Type B pancreatic cell (in vitro differentiated cells): Measurements from ENCODE around the gene PLEKHA8. TPM values are rescaled to one million over a fixed set of nuclear protein-coding genes. Genes with fewer than 3 reads are reported as not detected.
A peak's percentile ranks its signal among the peaks of the same experiment; 100 is the strongest.

Experiments
- DNase-seq: peaks from one replicate; pipeline ENCODE4 v3.0.0; 2021; ENCODE audit warnings: mixed read lengths; ENCODE audit not compliant: unreplicated experiment; ENCODE audit errors: extremely low spot score
- H3K27ac Mint-ChIP-seq: 2 replicates; pipeline ENCODE4 v1.8.0; 2021; ENCODE audit warnings: mild to moderate bottlenecking, mixed read lengths
- H3K27me3 Mint-ChIP-seq: 2 replicates; pipeline ENCODE4 v1.8.0; 2021; ENCODE audit warnings: mixed read lengths
- H3K36me3 Mint-ChIP-seq: 2 replicates; pipeline ENCODE4 v1.8.0; 2021; ENCODE audit warnings: mixed read lengths
- H3K4me1 Mint-ChIP-seq: one replicate; pipeline ENCODE4 v1.8.0; 2021; ENCODE audit warnings: mixed read lengths; ENCODE audit not compliant: unreplicated experiment
- H3K4me3 Mint-ChIP-seq: 2 replicates; pipeline ENCODE4 v1.8.0; 2021; ENCODE audit warnings: mild to moderate bottlenecking, mixed read lengths
- H3K9me3 Mint-ChIP-seq: 2 replicates; pipeline ENCODE4 v1.8.0; 2021; ENCODE audit warnings: mixed read lengths
- total RNA-seq: library from RNA; stranded (reverse); gene quantifications from 2 replicates; pipeline ENCODE4 v1.2.1, GENCODE V29; 2021; ENCODE audit warnings: low replicate concordance
- TF ChIP-seq, protein P1 (sequence below): fragments of 200-600 bp; sonication (generic); conservative IDR thresholded peaks from 2 replicates; pipeline ENCODE4 v1.5.0; 2021; ENCODE audit warnings: antibody characterized with exemption, mild to moderate bottlenecking

Gene PLEKHA8
- total RNA-seq, 1 donor from 2014 or later = 46.0 TPM

DNA sequence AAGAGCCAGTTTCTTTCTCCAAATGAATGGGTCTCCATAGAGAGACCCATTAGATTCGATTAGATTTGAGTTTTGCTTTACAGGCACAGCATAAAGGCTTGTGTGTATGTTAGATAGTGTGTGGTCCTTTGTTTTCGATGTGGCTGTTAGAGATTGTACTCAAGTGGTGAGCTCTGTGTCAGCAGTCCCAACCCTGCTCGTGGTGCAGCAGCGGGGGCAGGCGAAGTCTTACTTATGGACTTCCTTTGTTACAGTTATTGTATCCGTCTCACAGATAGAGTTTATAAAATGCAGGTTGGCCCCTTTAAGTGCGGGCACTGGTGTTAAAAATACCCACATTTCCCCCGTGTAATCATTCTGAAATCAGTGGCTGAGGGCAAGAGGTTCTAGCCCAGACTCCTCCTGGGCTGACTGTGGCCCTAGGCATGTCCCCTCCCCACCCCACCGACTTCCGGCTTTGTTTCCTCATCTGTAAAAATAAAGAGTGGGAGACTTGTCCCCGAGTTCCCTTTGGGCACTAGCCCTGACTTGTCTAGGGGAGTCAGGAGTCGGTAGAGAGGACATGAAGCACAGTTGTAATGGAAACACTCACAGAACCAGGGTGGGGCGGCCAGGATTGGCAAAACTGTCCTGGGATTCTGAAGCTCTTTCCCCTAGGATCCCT, 135.2 kb downstream of the PLEKHA8 start:
- TF ChIP-seq, protein P1, sequence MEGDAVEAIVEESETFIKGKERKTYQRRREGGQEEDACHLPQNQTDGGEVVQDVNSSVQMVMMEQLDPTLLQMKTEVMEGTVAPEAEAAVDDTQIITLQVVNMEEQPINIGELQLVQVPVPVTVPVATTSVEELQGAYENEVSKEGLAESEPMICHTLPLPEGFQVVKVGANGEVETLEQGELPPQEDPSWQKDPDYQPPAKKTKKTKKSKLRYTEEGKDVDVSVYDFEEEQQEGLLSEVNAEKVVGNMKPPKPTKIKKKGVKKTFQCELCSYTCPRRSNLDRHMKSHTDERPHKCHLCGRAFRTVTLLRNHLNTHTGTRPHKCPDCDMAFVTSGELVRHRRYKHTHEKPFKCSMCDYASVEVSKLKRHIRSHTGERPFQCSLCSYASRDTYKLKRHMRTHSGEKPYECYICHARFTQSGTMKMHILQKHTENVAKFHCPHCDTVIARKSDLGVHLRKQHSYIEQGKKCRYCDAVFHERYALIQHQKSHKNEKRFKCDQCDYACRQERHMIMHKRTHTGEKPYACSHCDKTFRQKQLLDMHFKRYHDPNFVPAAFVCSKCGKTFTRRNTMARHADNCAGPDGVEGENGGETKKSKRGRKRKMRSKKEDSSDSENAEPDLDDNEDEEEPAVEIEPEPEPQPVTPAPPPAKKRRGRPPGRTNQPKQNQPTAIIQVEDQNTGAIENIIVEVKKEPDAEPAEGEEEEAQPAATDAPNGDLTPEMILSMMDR = peak; percentile 10
- no peaks in the 10 kb centered on the region for H3K36me3 Mint-ChIP-seq
- peak overlapping the region; percentile 77 for H3K27ac Mint-ChIP-seq
- H3K4me3 Mint-ChIP-seq = peak overlapping the region; percentile 42
- H3K27me3 Mint-ChIP-seq = no peaks in the 10 kb centered on the region
- peaks cover 62% of the 10 kb centered on the region for H3K4me1 Mint-ChIP-seq
- DNase-seq = no peak
- H3K9me3 Mint-ChIP-seq = no peaks in the 10 kb centered on the region

GRCh38 chr7:30164567-30164966, 136.4 kb downstream of the PLEKHA8 start:
- H3K27ac Mint-ChIP-seq = peak overlapping the region; percentile 51

DNA sequence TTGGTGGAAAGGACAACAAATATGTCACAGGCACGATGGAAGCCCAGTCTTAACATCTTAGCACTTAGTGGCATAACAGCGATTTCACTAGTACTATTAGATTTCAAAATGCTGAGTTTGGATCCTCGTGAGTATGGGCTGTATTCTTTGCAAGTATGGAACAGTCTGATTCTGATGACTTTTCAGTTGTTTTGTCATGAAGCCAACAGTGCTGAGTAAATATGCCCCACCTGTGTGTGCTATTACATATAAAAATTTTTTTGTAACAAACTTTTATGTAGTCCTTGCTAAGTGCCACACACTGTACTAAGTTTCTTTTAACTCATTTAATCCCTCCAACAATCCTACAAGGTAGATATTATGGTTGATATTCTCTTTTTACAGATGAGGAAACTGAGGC, 137.4 kb downstream of the PLEKHA8 start:
- H3K4me3 Mint-ChIP-seq = peak overlapping the region; percentile 48

More at GRCh38 chr7:30164567-30164966, 136.4 kb downstream of the PLEKHA8 start:
- Mint-ChIP-seq H3K9me3 (no peaks in the 10 kb centered on the region), H3K36me3 (no peaks in the 10 kb centered on the region), H3K4me1 (peaks cover 68% of the 10 kb centered on the region), H3K27me3 (no peaks in the 10 kb centered on the region), H3K4me3 (peak overlapping the region; percentile 32)
- TF ChIP-seq, protein P1 = peak; percentile 73
- no peak for DNase-seq

DNA sequence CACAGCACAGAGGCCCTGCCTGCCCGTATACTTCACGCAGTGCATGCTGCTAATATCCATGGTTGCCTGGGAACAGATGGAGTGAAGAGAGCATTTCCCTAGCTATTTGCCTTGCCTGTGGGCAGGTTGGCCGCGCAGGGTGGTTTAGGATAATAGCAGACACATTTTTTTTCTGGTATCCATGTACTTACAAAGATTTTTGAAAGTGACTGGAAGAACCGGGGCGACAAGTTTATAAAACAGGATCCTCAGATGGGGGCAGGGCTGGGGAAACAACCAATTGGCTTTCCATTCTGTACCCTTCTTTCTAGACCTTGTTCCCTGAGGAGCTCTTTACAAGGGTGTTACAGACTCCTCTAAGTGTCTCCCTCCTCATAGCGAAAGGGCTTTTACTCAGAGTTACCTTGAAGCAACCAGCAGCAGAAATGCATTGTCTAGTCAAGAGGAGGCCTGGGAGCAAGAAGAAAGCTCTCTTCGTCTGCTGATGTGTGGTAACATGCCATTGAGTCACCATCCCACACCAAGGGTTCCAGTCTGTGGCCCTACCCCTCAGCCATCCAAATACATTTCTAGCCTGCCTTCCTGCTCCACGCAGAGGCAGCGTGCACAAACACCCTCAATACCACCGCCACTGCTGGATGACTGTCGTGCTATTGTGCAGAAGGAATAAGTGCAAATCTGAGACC, 138.1 kb downstream of the PLEKHA8 start:
- TF ChIP-seq, protein P1 = no peak
- peak overlapping the region; percentile 48 for H3K4me3 Mint-ChIP-seq
- peak overlapping the region; percentile 92 for H3K27ac Mint-ChIP-seq
- peaks cover 55% of the 10 kb centered on the region for H3K4me1 Mint-ChIP-seq
- H3K27me3 Mint-ChIP-seq = no peaks in the 10 kb centered on the region
- no peaks in the 10 kb centered on the region for H3K36me3 Mint-ChIP-seq
- DNase-seq = no peak
- no peaks in the 10 kb centered on the region for H3K9me3 Mint-ChIP-seq

More for the DNA sequence above, 137.4 kb downstream of the PLEKHA8 start:
- Mint-ChIP-seq H3K27me3 (no peaks in the 10 kb centered on the region), H3K9me3 (no peaks in the 10 kb centered on the region), H3K4me1 (peaks cover 60% of the 10 kb centered on the region), H3K36me3 (no peaks in the 10 kb centered on the region), H3K27ac (peak overlapping the region; percentile 92)
- TF ChIP-seq, protein P1 = no peak
- DNase-seq = no peak

GRCh38 chr7:30166841-30167235, 138.6 kb downstream of the PLEKHA8 start:
- peak overlapping the region; percentile 31 for H3K4me3 Mint-ChIP-seq

More at GRCh38 chr7:30166841-30167235, 138.6 kb downstream of the PLEKHA8 start:
- TF ChIP-seq, protein P1 = no peak
- Mint-ChIP-seq H3K27ac (peak overlapping the region; percentile 92), H3K9me3 (no peaks in the 10 kb centered on the region), H3K36me3 (no peaks in the 10 kb centered on the region), H3K27me3 (no peaks in the 10 kb centered on the region), H3K4me1 (peaks cover 54% of the 10 kb centered on the region)
- no peak for DNase-seq
